Measurements from ENCODE around the gene NCF2.

Gene NCF2

DNA sequence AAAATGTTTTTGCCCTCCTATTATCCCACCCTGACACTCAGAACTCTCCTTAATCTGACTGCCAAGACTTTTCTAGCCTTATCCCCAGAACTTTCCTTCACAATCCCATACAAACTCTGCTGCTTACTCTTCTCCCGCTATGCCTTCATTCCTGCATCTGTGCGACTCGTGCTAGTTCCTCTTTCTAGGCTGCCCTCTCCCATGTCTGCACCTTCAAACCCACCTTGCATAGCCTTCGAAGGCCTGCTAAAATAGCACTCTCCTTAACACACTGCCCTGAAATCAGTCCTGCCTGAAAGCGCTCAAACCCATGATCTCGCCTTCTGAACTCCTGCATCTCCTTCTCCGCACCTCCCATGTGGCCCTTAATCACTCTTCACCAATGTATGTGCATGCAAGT lies 2.5 kb upstream of the NCF2 start:
- POLR2A ChIA-PET, result no interaction called here
- CTCF ChIA-PET, result no interaction called here
- no peak overlapping the region for H3K4me3 ChIP-seq (ENCODE audit: low read depth, low read length)
- TF ChIP-seq, protein P1, sequence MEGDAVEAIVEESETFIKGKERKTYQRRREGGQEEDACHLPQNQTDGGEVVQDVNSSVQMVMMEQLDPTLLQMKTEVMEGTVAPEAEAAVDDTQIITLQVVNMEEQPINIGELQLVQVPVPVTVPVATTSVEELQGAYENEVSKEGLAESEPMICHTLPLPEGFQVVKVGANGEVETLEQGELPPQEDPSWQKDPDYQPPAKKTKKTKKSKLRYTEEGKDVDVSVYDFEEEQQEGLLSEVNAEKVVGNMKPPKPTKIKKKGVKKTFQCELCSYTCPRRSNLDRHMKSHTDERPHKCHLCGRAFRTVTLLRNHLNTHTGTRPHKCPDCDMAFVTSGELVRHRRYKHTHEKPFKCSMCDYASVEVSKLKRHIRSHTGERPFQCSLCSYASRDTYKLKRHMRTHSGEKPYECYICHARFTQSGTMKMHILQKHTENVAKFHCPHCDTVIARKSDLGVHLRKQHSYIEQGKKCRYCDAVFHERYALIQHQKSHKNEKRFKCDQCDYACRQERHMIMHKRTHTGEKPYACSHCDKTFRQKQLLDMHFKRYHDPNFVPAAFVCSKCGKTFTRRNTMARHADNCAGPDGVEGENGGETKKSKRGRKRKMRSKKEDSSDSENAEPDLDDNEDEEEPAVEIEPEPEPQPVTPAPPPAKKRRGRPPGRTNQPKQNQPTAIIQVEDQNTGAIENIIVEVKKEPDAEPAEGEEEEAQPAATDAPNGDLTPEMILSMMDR (IDR thresholded peaks at IDR 0.05; ENCODE audit: insufficient read depth, low read length, missing control alignments), result no peak
- DNase-seq (ENCODE audit: low read depth, low spot score), result no peak

DNA sequence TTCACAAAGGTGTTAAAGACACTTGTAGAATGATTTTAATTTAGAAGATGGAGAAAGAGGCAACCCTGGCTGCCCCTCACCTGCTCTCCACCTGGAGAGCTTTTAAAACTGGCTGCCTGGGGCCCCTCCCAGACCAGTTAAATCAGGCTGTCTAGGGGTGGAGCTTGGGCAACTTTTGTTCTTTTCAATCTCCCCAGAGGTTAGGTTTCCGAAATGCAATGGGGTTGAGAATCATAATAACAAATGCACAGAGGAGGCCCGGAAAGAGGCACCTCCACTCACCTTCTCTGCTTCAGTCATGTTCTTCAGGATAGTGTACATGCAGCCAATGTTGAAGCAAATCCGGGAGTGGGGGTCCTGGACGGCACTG lies 400 bp downstream of the NCF2 start:
- POLR2A ChIA-PET, result no interaction called here
- no peak overlapping the region for H3K4me3 ChIP-seq (ENCODE audit: low read depth, low read length)
- DNase-seq (ENCODE audit: low read depth, low spot score), result no peak
- TF ChIP-seq, protein P1 (IDR thresholded peaks at IDR 0.05; ENCODE audit: insufficient read depth, low read length, missing control alignments), result no peak
- CTCF ChIA-PET, result interaction anchor here (4.2 kb wide), 1 partner anchor 10 kb away, joined by 13 read pairs; no protein-coding TSS in a partner anchor

DNA sequence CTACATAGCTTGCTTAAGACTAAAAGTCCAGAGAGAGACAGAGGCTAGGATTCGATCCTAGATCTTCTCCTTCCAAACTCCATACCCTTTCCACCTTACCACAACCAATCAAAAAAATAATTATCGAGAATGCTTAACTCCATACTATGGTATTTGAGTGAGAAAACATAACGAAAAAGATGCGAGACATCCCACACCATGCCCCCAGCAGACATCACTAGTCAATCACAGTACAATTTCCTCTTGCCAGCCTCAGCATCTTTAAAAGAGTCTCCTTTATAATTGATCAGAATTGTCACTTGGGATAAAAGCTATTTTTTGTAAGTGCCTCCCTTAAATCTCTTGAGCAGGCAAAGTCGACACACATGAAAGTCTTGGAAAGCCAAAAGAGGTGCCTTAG lies 875 bp downstream of the NCF2 start:
- H3K4me3 ChIP-seq (ENCODE audit: low read depth, low read length), result no peak overlapping the region
- TF ChIP-seq, protein P1 (IDR thresholded peaks at IDR 0.05; ENCODE audit: insufficient read depth, low read length, missing control alignments), result no peak
- DNase-seq (ENCODE audit: low read depth, low spot score), result no peak
- ChIA-PET CTCF (interaction anchor here (0.6 to 4.2 kb wide), 2 partner anchors 10 to 91 kb away, joined by 3 to 13 read pairs; no protein-coding TSS in a partner anchor), POLR2A (no interaction called here)

DNA sequence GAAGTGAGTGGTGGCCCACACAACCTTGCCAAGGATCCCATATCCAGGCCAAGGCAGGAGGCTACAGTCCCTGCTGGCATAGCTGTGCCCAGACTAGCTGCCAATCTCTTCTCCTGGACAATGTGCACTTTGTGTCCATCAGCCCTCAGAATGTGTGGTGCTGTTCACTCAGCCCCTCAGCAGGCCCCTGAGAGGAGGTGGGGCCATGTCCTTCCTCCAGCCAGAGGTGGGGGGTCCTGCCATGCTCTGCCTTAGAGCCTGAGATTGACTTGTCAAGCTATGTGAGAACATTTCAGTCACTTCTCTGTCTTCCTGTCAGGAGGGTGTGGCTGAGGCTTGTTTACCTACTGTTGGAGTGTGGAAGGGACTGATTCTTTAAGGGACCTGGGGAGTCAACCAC lies 1.4 kb downstream of the NCF2 start:
- ChIA-PET POLR2A (no interaction called here), CTCF (interaction anchor here (1.1 to 4.2 kb wide), 2 partner anchors 8 to 9 kb away, joined by 3 to 13 read pairs; no protein-coding TSS in a partner anchor)
- TF ChIP-seq, protein P1 (IDR thresholded peaks at IDR 0.05; ENCODE audit: insufficient read depth, low read length, missing control alignments), result no peak
- DNase-seq (ENCODE audit: low read depth, low spot score), result no peak
- no peak overlapping the region for H3K4me3 ChIP-seq (ENCODE audit: low read depth, low read length)

DNA sequence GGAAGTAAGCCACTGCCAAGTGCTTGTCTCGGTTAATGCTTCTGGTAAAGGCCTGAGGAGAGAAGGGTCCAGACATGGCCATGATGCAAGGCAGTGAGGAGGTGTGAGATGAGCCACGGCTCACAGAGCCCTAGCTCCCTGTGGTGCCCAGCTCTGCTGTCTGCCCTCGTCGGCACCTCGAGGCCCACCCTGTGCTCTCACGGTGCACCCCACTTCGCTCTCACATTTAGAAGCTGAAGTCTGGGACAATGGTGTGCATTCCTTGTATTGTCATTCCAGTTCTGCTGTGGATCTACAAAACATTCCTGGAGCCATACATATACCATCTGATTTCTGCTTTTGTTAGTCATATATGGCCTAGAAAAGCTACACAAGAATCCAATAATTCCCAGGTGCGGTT lies 3.3 kb downstream of the NCF2 start:
- POLR2A ChIA-PET, result no interaction called here
- H3K4me3 ChIP-seq (ENCODE audit: low read depth, low read length), result no peak overlapping the region
- TF ChIP-seq, protein P1 (IDR thresholded peaks at IDR 0.05; ENCODE audit: insufficient read depth, low read length, missing control alignments), result no peak
- DNase-seq (ENCODE audit: low read depth, low spot score), result no peak
- CTCF ChIA-PET, result interaction anchor here (0.8 to 0.9 kb wide), 2 partner anchors 12 to 23 kb away, joined by 3 read pairs; no protein-coding TSS in a partner anchor

DNA sequence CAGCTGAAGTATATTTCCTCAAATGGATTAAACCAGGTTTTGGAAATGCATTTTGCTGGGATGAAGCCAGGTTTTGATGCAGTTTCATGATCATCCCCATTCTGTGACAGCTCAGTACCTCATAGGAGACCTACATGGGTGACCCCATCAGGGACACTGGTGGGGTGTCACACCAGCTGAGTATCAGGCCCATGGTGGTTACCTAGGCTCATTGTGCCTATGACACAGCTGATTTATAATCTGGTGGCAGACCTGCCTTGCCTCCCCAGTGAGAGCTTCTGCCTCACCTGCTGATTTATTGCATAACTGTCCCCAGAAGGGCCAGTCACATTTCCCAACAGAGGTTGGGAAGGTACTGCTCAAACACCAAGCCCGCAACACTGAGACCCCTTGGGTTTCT lies 3.8 kb downstream of the NCF2 start:
- H3K4me3 ChIP-seq (ENCODE audit: low read depth, low read length), result no peak overlapping the region
- ChIA-PET POLR2A (no interaction called here), CTCF (interaction anchor here (0.8 to 0.9 kb wide), 2 partner anchors 12 to 23 kb away, joined by 3 read pairs; no protein-coding TSS in a partner anchor)
- DNase-seq (ENCODE audit: low read depth, low spot score), result no peak
- TF ChIP-seq, protein P1 (IDR thresholded peaks at IDR 0.05; ENCODE audit: insufficient read depth, low read length, missing control alignments), result no peak

Data from AG04449 (cell line).